ENCODE data around the gene PDHX.

Gene PDHX

GRCh38 chr11:34994854-34995253 lies 78.4 kb downstream of the PDHX start:
- no peak for DNase-seq

GRCh38 chr11:34996958-34997357 lies 80.5 kb downstream of the PDHX start:
- no peak for DNase-seq

GRCh38 chr11:34997952-34998528 lies 81.6 kb downstream of the PDHX start:
- DNase-seq: no peak

- DNase-seq: no peak
These were observed 83.0 kb downstream of the PDHX start for GRCh38 chr11:34999453-34999852.

- no peak for DNase-seq
These were observed 86.8 kb downstream of the PDHX start for GRCh38 chr11:35003186-35003585.

GRCh38 chr11:35003658-35004057 lies 87.2 kb downstream of the PDHX start:
- no peak for DNase-seq

GRCh38 chr11:35005141-35005780 lies 88.8 kb downstream of the PDHX start:
- DNase-seq: no peak

- DNase-seq: no peak
These were observed 90.1 kb downstream of the PDHX start for GRCh38 chr11:35006389-35007128.

GRCh38 chr11:35007277-35007676 lies 90.9 kb downstream of the PDHX start:
- DNase-seq: no peak

GRCh38 chr11:35009191-35009943 lies 92.9 kb downstream of the PDHX start:
- no peak for DNase-seq

- no peak for DNase-seq
These were observed 93.5 kb downstream of the PDHX start for GRCh38 chr11:35009944-35010342.

- no peak for DNase-seq
These were observed 94.2 kb downstream of the PDHX start for GRCh38 chr11:35010654-35011053.

- no peak for DNase-seq
These were observed 95.0 kb downstream of the PDHX start for GRCh38 chr11:35011389-35011788.

- DNase-seq: no peak
These were observed 95.5 kb downstream of the PDHX start for GRCh38 chr11:35011944-35012343.

GRCh38 chr11:35012467-35013191 lies 96.2 kb downstream of the PDHX start:
- no peak for DNase-seq

- DNase-seq: no peak
These were observed 97.3 kb downstream of the PDHX start for GRCh38 chr11:35013514-35014233.

- no peak for DNase-seq
These were observed 97.9 kb downstream of the PDHX start for GRCh38 chr11:35014346-35014745.

GRCh38 chr11:35015621-35016387 lies 99.4 kb downstream of the PDHX start:
- no peak for DNase-seq

GRCh38 chr11:35016916-35017315 lies 100.5 kb downstream of the PDHX start:
- DNase-seq: no peak

GRCh38 chr11:35017528-35018342 lies 101.3 kb downstream of the PDHX start:
- DNase-seq: no peak
